ENCODE results near the gene KCNQ5.

DNA sequence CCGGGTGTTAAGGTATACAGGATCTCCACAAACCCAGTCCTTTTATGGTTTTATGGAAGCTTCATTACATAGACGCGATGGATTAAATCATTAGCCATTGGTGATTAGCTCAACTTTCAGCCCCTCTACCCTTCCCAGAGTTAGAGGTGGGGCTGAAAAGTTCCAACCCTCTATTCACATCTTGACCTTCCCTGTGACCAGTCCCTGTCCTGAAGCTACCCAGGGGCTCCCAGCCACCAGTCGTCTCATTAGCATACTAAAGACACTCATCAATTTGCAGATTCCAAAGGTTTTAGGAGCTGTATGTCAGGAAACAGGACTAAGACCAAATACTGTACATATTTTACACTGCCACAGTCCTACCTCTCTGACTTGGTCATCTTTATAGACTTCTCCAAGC lies 582.4 kb downstream of the KCNQ5 start:
- TF ChIP-seq CTCF (IDR thresholded peaks at IDR 0.05; ENCODE audit: low read depth, low read length) (no peak), EZH2phosphoT487 (IDR thresholded peaks at IDR 0.05; ENCODE audit: low read depth) (no peak)
